Endothelial cell of umbilical vein (primary cell): ENCODE results near the gene TGFBR3. TPM values are rescaled to one million over a fixed set of nuclear protein-coding genes. Genes with fewer than 3 reads are reported as not detected.

ENCODE experiments used
- BruUV-seq: library from RNA; stranded (reverse); fragments of 400-500 nt; replicated peaks from 2 replicates; lab custom pipeline; 2021; lab: Mats Ljungman, UMichigan
- CTCF ChIA-PET: fragments of 300-600, 350-600 bp; sonication (Branson Sonifier 250); formaldehyde crosslinking; loops from one replicate; lab custom pipeline; 2021; ENCODE audit warnings: antibody characterized with exemption, inconsistent platforms; lab: Charles Lee
- POLR2A ChIA-PET: fragments of 300-600, 350-600 bp; sonication (Branson Sonifier 250); formaldehyde crosslinking; loops from one replicate; lab custom pipeline; 2021; ENCODE audit warnings: antibody characterized with exemption, inconsistent platforms; lab: Charles Lee
- DNase-seq: peaks from one replicate; pipeline ENCODE4 v3.0.0-alpha.2; 2011; ENCODE audit warnings: low read depth, low spot score
- FAIRE-seq: peaks from 2 replicates; lab custom pipeline; 2011; peaks lifted over from hg19 to GRCh38; lab: Jason Lieb, UNC
- H2AFZ ChIP-seq: 2 replicates; pipeline ENCODE4 v1.6.0; 2012; ENCODE audit warnings: low read depth, low read length, control low read depth, inconsistent platforms
- H3K27ac ChIP-seq: 2 replicates; pipeline ENCODE4 v1.5.1; 2011; ENCODE audit warnings: low read depth, mild to moderate bottlenecking, control low read depth, low read length, moderate library complexity; ENCODE audit not compliant: insufficient read depth
- H3K27me3 ChIP-seq, 2 experiments: 2 replicates each; pipeline versions ENCODE4 v1.6.0 to v1.6.1; 2011; ENCODE audit warnings: low read length in 2 of 2, mixed read lengths in 1 of 2; ENCODE audit not compliant: control insufficient read depth in 2 of 2, insufficient read depth in 2 of 2
- H3K36me3 ChIP-seq, 2 experiments: 2 replicates in 1 of 2; 3 replicates in 1 of 2; pipeline ENCODE4 v1.5.1; 2011; ENCODE audit warnings: low read length in 2 of 2, mild to moderate bottlenecking in 1 of 2, moderate library complexity in 1 of 2; ENCODE audit not compliant: control insufficient read depth in 2 of 2, insufficient read depth in 2 of 2; ENCODE audit errors: extremely low read depth in 1 of 2
- H3K4me1 ChIP-seq: 3 replicates; pipeline ENCODE4 v1.5.1; 2011; ENCODE audit warnings: mild to moderate bottlenecking, low read length; ENCODE audit not compliant: control insufficient read depth, insufficient read depth; ENCODE audit errors: extremely low read depth
- H3K4me2 ChIP-seq: 2 replicates; pipeline ENCODE4 v1.6.1; 2011; ENCODE audit warnings: low read length, control low read depth, mixed read lengths; ENCODE audit not compliant: insufficient read depth
- H3K4me3 ChIP-seq, 3 experiments: fragments of 200-600 bp in 1 of 3; sonication (generic), shearing (Covaris generic) in 1 of 3; replicated peaks in 1 of 3; 2 replicates each; pipeline ENCODE4 v1.5.1; 2011 to 2016; ENCODE audit warnings: control low read depth in 3 of 3, low read length in 3 of 3, mild to moderate bottlenecking in 2 of 3, inconsistent platforms in 1 of 3, low read depth in 1 of 3, moderate library complexity in 1 of 3; ENCODE audit not compliant: insufficient read depth in 1 of 3
- H3K79me2 ChIP-seq: 2 replicates; pipeline ENCODE4 v1.6.0; 2012; ENCODE audit warnings: low read length, inconsistent platforms; ENCODE audit not compliant: control insufficient read depth, insufficient read depth
- H3K9ac ChIP-seq: replicated peaks from 2 replicates; pipeline ENCODE3; 2011; ENCODE audit warnings: low read length, control low read depth; ENCODE audit not compliant: insufficient read depth; ENCODE audit errors: extremely low read depth
- H3K9me1 ChIP-seq: replicated peaks from 3 replicates; pipeline ENCODE4 v1.6.0; 2011; ENCODE audit warnings: mild to moderate bottlenecking, low read length; ENCODE audit not compliant: control insufficient read depth, insufficient read depth; ENCODE audit errors: extremely low read depth
- H3K9me3 ChIP-seq: replicated peaks from 2 replicates; pipeline ENCODE4 v1.5.1; 2012; ENCODE audit warnings: low read length, inconsistent platforms; ENCODE audit not compliant: control insufficient read depth, insufficient read depth
- H4K20me1 ChIP-seq: replicated peaks from 2 replicates; pipeline ENCODE3; 2011; ENCODE audit warnings: mild to moderate bottlenecking, low read length; ENCODE audit not compliant: control insufficient read depth, insufficient read depth; ENCODE audit errors: extremely low read depth
- EZH2 ChIP-seq: IDR thresholded peaks from 2 replicates; pipeline ENCODE4 v1.6.1; 2012; ENCODE audit warnings: borderline replicate concordance, low read depth, mild to moderate bottlenecking, moderate library complexity, low read length, inconsistent platforms; ENCODE audit not compliant: severe bottlenecking
- FOS ChIP-seq: IDR thresholded peaks from 2 replicates; pipeline ENCODE4 v1.6.1; 2011; ENCODE audit warnings: mild to moderate bottlenecking, low read length, moderate library complexity, borderline replicate concordance; ENCODE audit not compliant: insufficient read depth
- GATA2 ChIP-seq: IDR thresholded peaks from 2 replicates; pipeline ENCODE4 v1.7.0; 2011; ENCODE audit warnings: low read depth, mild to moderate bottlenecking, moderate library complexity, mixed read lengths, low read length; ENCODE audit not compliant: insufficient read length, insufficient read depth
- JUN ChIP-seq: IDR thresholded peaks from 2 replicates; pipeline ENCODE4 v1.6.1; 2011; ENCODE audit warnings: borderline replicate concordance, low read depth; ENCODE audit not compliant: insufficient read length, insufficient read depth
- MYC ChIP-seq: IDR thresholded peaks from one replicate; pipeline ENCODE4 v1.6.1; 2011; ENCODE audit warnings: mild to moderate bottlenecking, low read depth, low read length
- POLR2A ChIP-seq: IDR thresholded peaks from 2 replicates; pipeline ENCODE4 v1.6.1; 2012; ENCODE audit warnings: low read depth, mild to moderate bottlenecking, control low read depth, low read length
- POLR2AphosphoS5 ChIP-seq: IDR thresholded peaks from 2 replicates; pipeline ENCODE4 v1.6.1; 2012; ENCODE audit warnings: low read depth, mild to moderate bottlenecking, control low read depth, low read length, moderate library complexity; ENCODE audit not compliant: insufficient read depth
- dilution Hi-C: fragments of 300-500 bp; cut with MboI; formaldehyde crosslinking; loops from one replicate; pipeline ENCODE4 v1.15.0; 2019; ENCODE audit warnings: low sequenced_read_pairs; ENCODE audit not compliant: extremely low pct_ligation_motif_present
- intact Hi-C: fragments of 100-400 bp; cut with micrococcal nuclease; formaldehyde crosslinking; loops from one replicate; pipeline ENCODE4 v1.10.0; 2022
- polyA plus RNA-seq, 4 experiments: library from polyadenylated mRNA; depleted of rRNA in 3 of 4; stranded (reverse) in 3 of 4; unstranded in 1 of 4; fragments of >200 nt; gene quantifications; 2 replicates each; pipeline versions ENCODE4 v1.2.1 to v1.2.3, GENCODE V29; 2011 to 2012; ENCODE audit warnings: missing spikeins in 1 of 4
- total RNA-seq: library from RNA; stranded (reverse); gene quantifications from 2 replicates; pipeline ENCODE4 v1.2.3, GENCODE V29; 2021
- TF ChIP-seq, protein P1 (sequence below), 2 donors: IDR thresholded peaks; 1 replicate in 1 of 2; 2 replicates in 1 of 2; pipeline ENCODE4 v1.5.1; 2011; ENCODE audit warnings: low read length in 2 of 2, mild to moderate bottlenecking in 2 of 2, moderate library complexity in 2 of 2, control low read depth in 1 of 2, inconsistent platforms in 1 of 2, low read depth in 1 of 2; ENCODE audit not compliant: insufficient read depth in 1 of 2; ENCODE audit errors: extremely low read depth in 1 of 2
- TF ChIP-seq, protein P2 (sequence below): IDR thresholded peaks from 2 replicates; pipeline ENCODE4 v1.6.1; 2011; ENCODE audit not compliant: insufficient read depth, insufficient read length

Gene TGFBR3
- total and polyA plus RNA-seq, 2 donors (not counting 3 experiments of a cell fraction or from before 2014, with no cell fraction given) = 8.0 to 13.4 TPM

DNA sequence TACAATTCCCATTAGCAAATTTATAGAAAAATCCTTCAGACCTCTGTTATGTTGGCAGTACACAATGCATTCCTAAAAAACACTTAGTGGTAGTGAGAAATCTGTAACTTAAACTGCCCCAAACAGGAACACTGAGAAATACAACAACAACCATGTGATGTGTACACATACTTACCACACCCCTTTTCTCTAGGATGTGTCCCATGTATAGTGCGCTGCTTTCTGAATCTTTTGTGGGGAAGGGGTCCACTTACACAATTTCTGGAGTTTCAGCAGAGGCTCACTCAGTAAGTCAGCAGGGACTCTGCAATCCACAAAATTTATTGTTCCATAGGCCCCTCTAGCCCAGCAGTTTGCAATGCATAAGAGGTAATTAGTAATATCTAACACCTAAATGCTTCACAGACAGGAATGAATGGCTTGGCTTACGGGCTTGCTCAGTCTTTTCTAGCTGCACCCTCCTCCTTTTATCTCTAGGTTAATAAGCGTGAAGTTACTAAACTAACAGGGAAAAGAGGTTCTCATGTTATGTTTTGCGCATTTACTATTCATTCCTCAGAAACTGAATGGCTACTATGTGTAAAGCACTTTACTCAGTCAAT, 115.2 kb downstream of the TGFBR3 start:
- no peaks in the 10 kb centered on the region for H3K27me3 ChIP-seq
- no peak overlapping the region for H3K27ac ChIP-seq
- DNase-seq (no peak), FAIRE-seq (no peak)
- no peak overlapping the region for H2AFZ ChIP-seq
- no peaks in the 10 kb centered on the region for H3K4me1 ChIP-seq
- no TSS peak for BruUV-seq
- no peaks in the 10 kb centered on the region for H3K36me3 ChIP-seq
- no peaks in the 10 kb centered on the region for H4K20me1 ChIP-seq
- H3K9me3 ChIP-seq = no peaks in the 10 kb centered on the region
- no peak overlapping the region for H3K4me3 ChIP-seq
- H3K9ac ChIP-seq = no peak overlapping the region
- POLR2A ChIA-PET = no interaction called here
- dilution Hi-C loops (no loop called here), intact Hi-C loops (no loop called here)
- H3K79me2 ChIP-seq = no peaks in the 10 kb centered on the region
- H3K9me1 ChIP-seq = no peaks in the 10 kb centered on the region
- CTCF ChIA-PET = no interaction called here
- TF ChIP-seq, protein P1, sequence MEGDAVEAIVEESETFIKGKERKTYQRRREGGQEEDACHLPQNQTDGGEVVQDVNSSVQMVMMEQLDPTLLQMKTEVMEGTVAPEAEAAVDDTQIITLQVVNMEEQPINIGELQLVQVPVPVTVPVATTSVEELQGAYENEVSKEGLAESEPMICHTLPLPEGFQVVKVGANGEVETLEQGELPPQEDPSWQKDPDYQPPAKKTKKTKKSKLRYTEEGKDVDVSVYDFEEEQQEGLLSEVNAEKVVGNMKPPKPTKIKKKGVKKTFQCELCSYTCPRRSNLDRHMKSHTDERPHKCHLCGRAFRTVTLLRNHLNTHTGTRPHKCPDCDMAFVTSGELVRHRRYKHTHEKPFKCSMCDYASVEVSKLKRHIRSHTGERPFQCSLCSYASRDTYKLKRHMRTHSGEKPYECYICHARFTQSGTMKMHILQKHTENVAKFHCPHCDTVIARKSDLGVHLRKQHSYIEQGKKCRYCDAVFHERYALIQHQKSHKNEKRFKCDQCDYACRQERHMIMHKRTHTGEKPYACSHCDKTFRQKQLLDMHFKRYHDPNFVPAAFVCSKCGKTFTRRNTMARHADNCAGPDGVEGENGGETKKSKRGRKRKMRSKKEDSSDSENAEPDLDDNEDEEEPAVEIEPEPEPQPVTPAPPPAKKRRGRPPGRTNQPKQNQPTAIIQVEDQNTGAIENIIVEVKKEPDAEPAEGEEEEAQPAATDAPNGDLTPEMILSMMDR (IDR thresholded peaks at IDR 0.05; ENCODE audit: extremely low read depth in 1 of 2, insufficient read depth in 1 of 2, low read depth in 1 of 2, low read length in 2 of 2) = no peak
- TF ChIP-seq GATA2 (no peak), POLR2AphosphoS5 (no peak), EZH2 (no peak), MYC (no peak), FOS (no peak), JUN (no peak), POLR2A (no peak)
- TF ChIP-seq, protein P2, sequence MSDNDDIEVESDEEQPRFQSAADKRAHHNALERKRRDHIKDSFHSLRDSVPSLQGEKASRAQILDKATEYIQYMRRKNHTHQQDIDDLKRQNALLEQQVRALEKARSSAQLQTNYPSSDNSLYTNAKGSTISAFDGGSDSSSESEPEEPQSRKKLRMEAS = no peak
- no peak overlapping the region for H3K4me2 ChIP-seq
